Keratinocyte (primary cell): ENCODE data around the gene PLCXD1. TPM values are rescaled to one million over a fixed set of nuclear protein-coding genes. Genes with fewer than 3 reads are reported as not detected.

Source experiments
- DNase-seq: peaks from one replicate; pipeline ENCODE4 v3.0.0-alpha.2; 2011; ENCODE audit warnings: low read depth, missing footprints, low spot score
- FAIRE-seq: peaks from 2 replicates; lab custom pipeline; 2011; peaks lifted over from hg19 to GRCh38; lab: Jason Lieb, UNC
- H2AFZ ChIP-seq: 2 replicates; pipeline ENCODE4 v1.6.0; 2012; ENCODE audit warnings: low read length, control low read depth, inconsistent platforms; ENCODE audit not compliant: control insufficient read depth
- H3K27ac ChIP-seq: 2 replicates; pipeline ENCODE4 v1.5.1; 2011; ENCODE audit warnings: low read length; ENCODE audit not compliant: control insufficient read depth, insufficient read depth
- H3K27me3 ChIP-seq: 3 replicates; pipeline ENCODE4 v1.6.0; 2011; ENCODE audit warnings: low read length; ENCODE audit not compliant: control insufficient read depth, insufficient read depth; ENCODE audit errors: extremely low read depth
- H3K36me3 ChIP-seq, 2 experiments: 2 replicates in 1 of 2; 3 replicates in 1 of 2; pipeline ENCODE4 v1.5.1; 2011; ENCODE audit warnings: low read length in 2 of 2, mild to moderate bottlenecking in 1 of 2; ENCODE audit not compliant: control insufficient read depth in 2 of 2, insufficient read depth in 2 of 2; ENCODE audit errors: extremely low read depth in 1 of 2
- H3K4me1 ChIP-seq: 3 replicates; pipeline ENCODE4 v1.5.1; 2011; ENCODE audit warnings: low read length; ENCODE audit not compliant: control insufficient read depth, insufficient read depth; ENCODE audit errors: extremely low read depth
- H3K4me2 ChIP-seq: 3 replicates; pipeline ENCODE4 v1.6.0; 2011; ENCODE audit warnings: low read depth, low read length; ENCODE audit not compliant: control insufficient read depth, insufficient read depth; ENCODE audit errors: extremely low read depth
- H3K4me3 ChIP-seq, 3 experiments: fragments of 200-600 bp in 1 of 3; sonication (generic) in 1 of 3; 2 replicates in 2 of 3; 3 replicates in 1 of 3; pipeline ENCODE4 v1.5.1; 2011 to 2016; ENCODE audit warnings: low read length in 3 of 3, mild to moderate bottlenecking in 3 of 3, control low read depth in 2 of 3, inconsistent platforms in 1 of 3, low read depth in 1 of 3, mixed read lengths in 1 of 3, mixed run types in 1 of 3, moderate library complexity in 1 of 3; ENCODE audit not compliant: control insufficient read depth in 2 of 3, insufficient read depth in 2 of 3; ENCODE audit errors: extremely low read depth in 1 of 3
- H3K79me2 ChIP-seq: 2 replicates; pipeline ENCODE4 v1.6.0; 2012; ENCODE audit warnings: low read length; ENCODE audit not compliant: control insufficient read depth, insufficient read depth
- H3K9ac ChIP-seq: 3 replicates; pipeline ENCODE4 v1.6.0; 2011; ENCODE audit warnings: low read length; ENCODE audit not compliant: control insufficient read depth, insufficient read depth; ENCODE audit errors: extremely low read depth
- H3K9me1 ChIP-seq: 3 replicates; pipeline ENCODE4 v1.6.0; 2011; ENCODE audit warnings: low read length; ENCODE audit not compliant: control insufficient read depth, insufficient read depth; ENCODE audit errors: extremely low read depth
- H3K9me3 ChIP-seq: 2 replicates; pipeline ENCODE4 v1.5.1; 2012; ENCODE audit warnings: low read depth, low read length; ENCODE audit not compliant: control insufficient read depth
- H4K20me1 ChIP-seq: 3 replicates; pipeline ENCODE4 v1.6.0; 2011; ENCODE audit warnings: low read length; ENCODE audit not compliant: control insufficient read depth, insufficient read depth; ENCODE audit errors: extremely low read depth
- EZH2 ChIP-seq: IDR thresholded peaks from one replicate; pipeline ENCODE4 v1.6.1; 2012; ENCODE audit warnings: inconsistent platforms, mild to moderate bottlenecking, low read length, moderate library complexity
- dilution Hi-C: fragments of 300-500 bp; cut with MboI; formaldehyde crosslinking; loops from one replicate; pipeline ENCODE4 v1.7.0; 2020; ENCODE audit warnings: low sequenced_read_pairs; ENCODE audit not compliant: extremely low pct_ligation_motif_present
- polyA plus RNA-seq, 5 experiments: library from polyadenylated mRNA; depleted of rRNA in 3 of 5; stranded (reverse) in 3 of 5; stranded (forward) in 1 of 5; unstranded in 1 of 5; fragments of >200 nt; gene quantifications; 1 replicate in 1 of 5; 2 replicates in 3 of 5; 3 replicates in 1 of 5; pipeline versions ENCODE4 v1.2.1 to v1.2.3, GENCODE V29; 2011 to 2012; ENCODE audit warnings: missing spikeins in 2 of 5, low read depth in 1 of 5, low replicate concordance in 1 of 5
- TF ChIP-seq, protein P1 (sequence below), 3 experiments: IDR thresholded peaks in 1 of 3; conservative IDR thresholded peaks in 1 of 3; optimal IDR thresholded peaks in 1 of 3; 2 replicates in 2 of 3; 3 replicates in 1 of 3; pipeline versions ENCODE3 to v1.5.1; 2011; ENCODE audit warnings: low read length in 3 of 3, mild to moderate bottlenecking in 3 of 3, moderate library complexity in 2 of 3, control low read depth in 1 of 3, inconsistent platforms in 1 of 3; ENCODE audit not compliant: insufficient read depth in 2 of 3; ENCODE audit errors: extremely low read depth in 1 of 3

Gene PLCXD1
- polyA plus RNA-seq, 1 donor (not counting 4 experiments of a cell fraction or from before 2014, with no cell fraction given) = 6.3 TPM

DNA sequence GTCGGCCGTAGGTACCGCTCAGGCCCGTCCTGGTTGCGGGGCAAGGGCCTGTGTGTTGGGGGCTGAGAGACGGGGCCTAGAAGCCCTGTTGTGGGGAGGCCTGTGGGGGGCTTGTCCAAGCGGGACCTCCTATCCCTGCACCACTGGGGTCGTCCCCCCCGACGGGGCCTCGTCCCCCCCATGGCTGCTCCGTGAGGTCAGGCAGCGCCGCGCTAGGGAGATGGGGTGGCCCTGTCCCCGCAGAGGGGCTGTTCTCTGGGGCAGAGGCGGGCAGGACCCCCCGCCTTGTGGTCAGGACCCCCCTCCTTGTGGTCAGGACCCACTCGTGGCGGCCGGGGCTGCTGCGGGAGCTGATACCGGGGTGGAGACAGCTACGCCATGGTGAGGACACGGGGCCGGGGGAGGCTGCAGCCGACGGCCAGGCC lies 49.6 kb downstream of the PLCXD1 start:
- no peak overlapping the region for H3K4me3 ChIP-seq
- DNase-seq (no peak), FAIRE-seq (no peak)
- H3K27ac ChIP-seq = no peak overlapping the region
- no peak overlapping the region for H3K9ac ChIP-seq
- TF ChIP-seq, protein P1, sequence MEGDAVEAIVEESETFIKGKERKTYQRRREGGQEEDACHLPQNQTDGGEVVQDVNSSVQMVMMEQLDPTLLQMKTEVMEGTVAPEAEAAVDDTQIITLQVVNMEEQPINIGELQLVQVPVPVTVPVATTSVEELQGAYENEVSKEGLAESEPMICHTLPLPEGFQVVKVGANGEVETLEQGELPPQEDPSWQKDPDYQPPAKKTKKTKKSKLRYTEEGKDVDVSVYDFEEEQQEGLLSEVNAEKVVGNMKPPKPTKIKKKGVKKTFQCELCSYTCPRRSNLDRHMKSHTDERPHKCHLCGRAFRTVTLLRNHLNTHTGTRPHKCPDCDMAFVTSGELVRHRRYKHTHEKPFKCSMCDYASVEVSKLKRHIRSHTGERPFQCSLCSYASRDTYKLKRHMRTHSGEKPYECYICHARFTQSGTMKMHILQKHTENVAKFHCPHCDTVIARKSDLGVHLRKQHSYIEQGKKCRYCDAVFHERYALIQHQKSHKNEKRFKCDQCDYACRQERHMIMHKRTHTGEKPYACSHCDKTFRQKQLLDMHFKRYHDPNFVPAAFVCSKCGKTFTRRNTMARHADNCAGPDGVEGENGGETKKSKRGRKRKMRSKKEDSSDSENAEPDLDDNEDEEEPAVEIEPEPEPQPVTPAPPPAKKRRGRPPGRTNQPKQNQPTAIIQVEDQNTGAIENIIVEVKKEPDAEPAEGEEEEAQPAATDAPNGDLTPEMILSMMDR (optimal IDR thresholded peaks at IDR 0.05 in 1 of 3, IDR thresholded peaks at IDR 0.05 in 1 of 3, conservative IDR thresholded peaks at IDR 0.05 in 1 of 3; ENCODE audit: extremely low read depth in 1 of 3, insufficient read depth in 2 of 3, low read length in 3 of 3) = no peak
- TF ChIP-seq EZH2 = no peak
- H3K27me3 ChIP-seq = peaks cover 11% of the 10 kb centered on the region
- H3K4me2 ChIP-seq = no peak overlapping the region
- peaks cover 0 to 2% of the 10 kb centered on the region in 2 experiments for H3K36me3 ChIP-seq
- no peaks in the 10 kb centered on the region for H3K9me3 ChIP-seq
- H2AFZ ChIP-seq = no peak overlapping the region
- dilution Hi-C loops = no loop called here
- no peaks in the 10 kb centered on the region for H4K20me1 ChIP-seq
- no peaks in the 10 kb centered on the region for H3K4me1 ChIP-seq
- no peaks in the 10 kb centered on the region for H3K9me1 ChIP-seq
- H3K79me2 ChIP-seq = no peaks in the 10 kb centered on the region

DNA sequence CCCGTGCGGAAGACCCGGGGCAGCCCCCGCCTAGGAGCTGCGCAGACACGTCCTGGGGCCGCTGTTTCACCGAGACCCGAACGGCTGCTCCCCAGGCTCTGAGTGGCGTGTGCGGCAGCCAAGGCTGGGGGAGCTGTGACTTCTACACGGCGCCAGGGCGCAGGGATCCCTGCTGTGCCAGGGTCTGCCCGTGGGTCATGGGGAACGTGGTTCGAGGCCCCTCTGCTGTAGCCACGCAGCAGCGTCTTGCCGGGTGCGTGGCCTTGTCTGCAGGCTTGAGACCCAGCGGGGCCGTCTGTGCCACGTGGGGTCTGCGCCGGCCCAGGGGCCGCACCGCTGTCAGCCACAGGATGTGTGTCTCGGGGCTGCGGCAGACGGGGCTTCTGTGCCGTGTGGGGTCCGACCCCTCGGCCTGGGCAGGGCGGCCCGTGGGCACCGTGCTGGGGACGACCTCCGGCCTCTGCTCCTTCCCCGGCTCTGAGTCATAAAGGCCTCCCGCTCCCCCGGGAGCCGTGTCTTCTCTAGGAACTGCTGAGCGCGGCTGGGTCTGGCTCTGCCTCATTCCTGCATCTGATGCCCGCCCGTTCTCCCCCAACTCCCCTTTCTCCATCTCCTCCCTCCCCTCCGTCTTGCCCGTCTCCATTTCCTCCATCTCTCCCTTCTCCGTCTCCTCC lies 50.1 kb downstream of the PLCXD1 start:
- Histone ChIP-seq H3K79me2 (no peaks in the 10 kb centered on the region), H3K4me1 (no peaks in the 10 kb centered on the region), H2AFZ (no peak overlapping the region)

More for the DNA sequence above, 50.1 kb downstream of the PLCXD1 start:
- FAIRE-seq (no peak), DNase-seq (no peak)
- Histone ChIP-seq H3K4me2 (no peak overlapping the region), H3K4me3 (no peak overlapping the region), H3K27ac (no peak overlapping the region), H3K36me3 (peaks cover 0 to 2% of the 10 kb centered on the region in 2 experiments), H3K9me1 (no peaks in the 10 kb centered on the region), H3K9me3 (no peaks in the 10 kb centered on the region), H4K20me1 (no peaks in the 10 kb centered on the region), H3K27me3 (peaks cover 11% of the 10 kb centered on the region), H3K9ac (no peak overlapping the region)
- peak; percentile 44 for TF ChIP-seq EZH2
- TF ChIP-seq, protein P1 (optimal IDR thresholded peaks at IDR 0.05 in 1 of 3, IDR thresholded peaks at IDR 0.05 in 1 of 3, conservative IDR thresholded peaks at IDR 0.05 in 1 of 3; ENCODE audit: extremely low read depth in 1 of 3, insufficient read depth in 2 of 3, low read length in 3 of 3) = no peak
- dilution Hi-C loops = no loop called here
